NCI-H2227 treated with DMSO at 0.1 percent for 48 hours (cell line): ENCODE results near the gene ACAN.

Experiments
- DNase-seq: peaks from one replicate; lab custom pipeline; 2025; lab: John Stamatoyannopoulos, UW

The ACAN gene

GRCh38 chr15:88878720-88879184, 75.5 kb downstream of the ACAN start:
- DNase-seq: no peak

DNA sequence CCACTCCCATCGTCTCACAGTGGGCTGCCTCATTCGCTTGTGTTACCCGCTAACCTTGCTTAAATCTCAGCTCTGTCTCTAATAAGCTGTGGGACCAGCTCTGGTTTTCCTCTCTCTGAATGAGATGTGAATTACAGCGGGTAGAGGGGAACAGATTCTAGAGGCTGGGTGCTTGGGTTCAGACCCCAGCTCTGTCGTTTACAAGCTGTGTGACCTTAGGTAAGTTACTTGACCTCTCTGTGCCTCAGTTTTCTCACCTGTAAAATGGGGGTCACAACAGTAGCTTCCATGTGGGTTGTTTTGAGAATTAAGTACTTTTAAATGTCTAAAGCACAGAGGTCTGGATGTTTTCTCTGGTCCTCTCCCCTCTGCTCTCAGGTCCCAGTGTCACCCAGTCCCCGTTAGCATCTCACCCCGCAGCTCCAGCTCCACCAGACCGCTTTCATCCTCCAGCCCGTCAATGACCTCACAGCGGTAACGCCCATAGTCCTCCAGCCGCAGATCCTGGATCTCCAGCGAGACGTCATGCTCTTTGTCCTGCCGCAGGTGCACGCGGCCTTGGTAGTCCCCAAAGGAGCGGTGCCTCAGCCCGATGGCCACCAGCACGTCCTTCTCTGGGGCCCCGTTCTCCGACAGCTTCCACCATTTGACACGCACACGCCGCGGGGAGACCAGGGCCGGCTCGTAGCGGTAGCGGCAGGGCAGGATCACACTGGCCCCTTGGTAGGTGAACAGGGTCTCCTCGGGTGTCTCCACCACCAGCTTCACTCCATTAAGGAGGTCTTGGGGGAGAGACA, 77.9 kb downstream of the ACAN start:
- DNase-seq: no peak

- no peak for DNase-seq
Observed at GRCh38 chr15:88881775-88882174, 78.5 kb downstream of the ACAN start.

GRCh38 chr15:88882785-88883184, 79.5 kb downstream of the ACAN start:
- no peak for DNase-seq

- DNase-seq: no peak
Observed at GRCh38 chr15:88887068-88887580, 83.9 kb downstream of the ACAN start.

- no peak for DNase-seq
Observed at GRCh38 chr15:88888719-88889118, 85.5 kb downstream of the ACAN start.

- DNase-seq: no peak
Observed at GRCh38 chr15:88890495-88890894, 87.3 kb downstream of the ACAN start.

DNA sequence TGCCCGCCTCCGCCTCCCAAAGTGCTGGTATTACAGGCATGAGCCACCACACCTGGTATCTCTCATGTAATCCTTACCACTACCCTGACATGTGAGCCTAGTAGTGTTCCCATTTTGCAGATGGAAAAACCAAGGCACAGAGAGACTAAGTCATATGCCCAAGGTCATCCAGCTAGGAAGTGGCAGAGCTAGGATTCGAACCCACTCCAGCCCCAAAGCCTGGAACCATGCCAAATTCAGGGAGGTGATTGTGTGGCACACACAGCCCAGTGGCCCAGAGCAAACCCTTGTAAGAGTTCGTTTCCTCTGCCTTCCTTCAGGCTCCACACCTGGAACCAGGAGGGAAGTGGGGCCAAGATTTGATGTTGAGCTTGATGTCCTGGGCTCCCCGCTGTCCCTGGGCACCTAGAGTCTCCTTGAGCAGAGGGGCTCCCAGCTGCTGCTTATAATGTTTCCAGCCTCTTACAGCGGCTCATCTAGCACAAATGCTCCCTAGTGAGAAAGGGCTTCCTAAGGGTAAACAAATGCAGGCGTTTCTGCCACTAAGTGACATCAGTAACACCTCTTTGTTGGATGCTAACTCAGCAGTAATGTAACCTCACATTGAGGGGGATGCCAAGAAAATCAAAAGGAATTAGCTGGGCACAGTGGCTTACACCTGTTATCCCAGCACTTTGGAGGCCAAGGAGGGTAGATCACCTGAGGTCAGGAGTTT, 88.5 kb downstream of the ACAN start:
- DNase-seq: no peak

GRCh38 chr15:88894348-88894818, 91.1 kb downstream of the ACAN start:
- DNase-seq: peak; percentile 27

GRCh38 chr15:88894819-88895767, 91.9 kb downstream of the ACAN start, which contains the start of gene HAPLN3:
HAPLN3 (minus strand) TSS chr15:88895544; CDS start chr15:88887298, 8,246 bp downstream.
- no peak for DNase-seq

GRCh38 chr15:88896333-88897033, 93.2 kb downstream of the ACAN start:
- DNase-seq: no peak

DNA sequence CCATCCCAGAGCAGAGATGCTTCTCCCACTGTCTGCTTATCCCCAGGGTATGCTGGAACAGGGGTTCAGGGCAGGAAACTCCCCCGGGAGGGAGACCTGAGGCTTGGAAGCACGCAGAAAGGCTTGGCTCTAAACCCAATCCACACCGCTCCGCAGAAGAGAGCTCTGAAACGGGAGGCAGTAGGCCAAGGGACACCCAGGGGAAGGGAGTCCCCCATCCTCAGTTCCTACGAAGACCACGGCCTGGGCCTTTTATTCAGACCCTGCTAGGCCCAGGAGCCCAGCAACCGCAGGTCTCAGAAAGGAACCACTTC, 93.9 kb downstream of the ACAN start:
- no peak for DNase-seq

DNA sequence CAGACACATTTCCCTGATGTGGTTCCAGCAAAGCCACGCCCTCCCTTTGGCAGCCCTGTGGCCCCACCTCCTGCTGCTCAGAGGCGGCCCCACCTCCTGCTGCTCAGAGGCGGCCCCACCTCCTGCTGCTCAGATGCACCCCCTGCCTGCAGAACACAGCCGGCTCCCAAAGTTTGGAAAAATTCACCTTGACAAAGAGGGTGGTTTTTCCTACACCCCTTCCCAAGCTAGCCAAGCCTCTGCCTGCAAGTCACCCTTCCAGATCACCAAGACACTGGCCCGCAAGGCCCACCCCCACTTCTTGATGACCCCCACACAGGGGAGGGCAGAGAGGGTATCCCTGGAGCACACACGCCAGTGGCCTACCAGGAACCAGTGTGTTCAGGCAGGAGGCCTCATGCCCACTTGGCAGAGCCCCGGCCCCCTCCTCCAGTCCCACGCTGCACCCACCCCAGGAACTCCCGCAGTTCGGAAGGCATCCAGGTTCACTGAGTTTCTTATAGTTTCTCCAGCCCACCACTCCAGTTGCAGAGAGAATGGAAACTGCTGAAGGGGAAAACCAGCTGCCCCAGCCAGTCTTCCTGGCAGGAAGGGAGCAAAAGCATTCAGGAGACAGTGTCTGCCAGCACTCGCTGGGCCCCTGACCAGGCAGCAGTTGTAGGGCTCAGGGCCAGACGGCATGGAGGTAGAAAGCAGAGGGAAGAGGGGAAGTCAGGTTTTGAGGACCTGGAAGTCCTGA, 94.4 kb downstream of the ACAN start:
- DNase-seq: no peak

- DNase-seq: no peak
Observed at GRCh38 chr15:88898736-88899135, 95.5 kb downstream of the ACAN start.

DNA sequence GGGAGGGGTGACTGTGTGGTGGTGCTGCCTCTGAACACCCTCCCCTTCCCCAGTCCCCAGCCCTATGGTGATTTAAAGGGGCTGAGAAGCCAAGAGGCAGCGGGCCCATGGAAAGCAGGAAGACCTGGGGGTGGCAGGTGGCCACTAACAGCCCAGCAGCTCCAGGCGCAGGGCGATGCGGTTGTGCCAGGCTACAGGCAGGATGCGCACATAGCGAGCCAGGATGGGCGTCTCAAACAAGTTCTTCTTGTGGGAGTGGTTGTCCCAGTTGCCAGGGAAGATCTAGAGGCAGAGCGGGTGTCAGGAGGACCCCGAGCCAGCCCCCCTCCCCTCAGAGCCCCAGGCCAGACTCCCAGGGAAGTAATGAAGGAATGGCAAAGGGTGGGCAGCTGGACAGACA, 96.0 kb downstream of the ACAN start:
- no peak for DNase-seq

DNA sequence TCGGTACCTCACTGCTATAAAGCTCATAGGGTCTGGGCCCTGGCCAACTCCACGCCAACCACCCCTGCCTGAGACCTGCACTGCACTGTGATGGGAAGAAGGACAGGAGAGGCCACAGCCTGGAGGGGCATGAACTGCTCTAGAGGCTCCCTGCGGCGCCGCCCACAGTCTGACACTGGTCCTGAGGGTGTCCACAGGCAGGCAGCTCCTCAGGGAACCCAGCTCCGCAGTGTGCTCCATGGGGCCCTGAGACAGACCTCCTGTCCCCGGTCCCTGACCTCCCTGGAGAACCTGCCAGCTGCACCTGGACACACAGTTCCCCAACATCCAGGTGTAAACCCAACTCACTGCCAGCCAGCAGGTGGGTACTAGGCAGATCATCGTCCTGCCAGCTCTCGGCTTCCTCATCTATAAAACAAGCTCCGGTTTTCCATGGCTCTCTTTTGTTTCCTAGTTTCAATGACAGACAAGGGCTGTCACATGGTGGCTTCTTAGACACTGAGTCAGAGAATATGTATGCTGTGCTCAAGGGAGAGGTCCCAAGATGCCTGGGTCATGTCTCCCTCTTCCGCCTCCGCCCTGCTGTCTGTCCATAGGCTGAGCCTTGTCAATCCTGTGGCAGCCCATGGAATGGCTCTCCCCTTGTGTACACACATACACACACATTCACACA, 97.2 kb downstream of the ACAN start:
- no peak for DNase-seq

GRCh38 chr15:88900982-88901418, 97.8 kb downstream of the ACAN start:
- DNase-seq: no peak

- no peak for DNase-seq
Observed at GRCh38 chr15:88901508-88902220, 98.4 kb downstream of the ACAN start.

- DNase-seq: no peak
Observed at GRCh38 chr15:88902221-88902835, 99.1 kb downstream of the ACAN start.
